GM23248 (cell line): Measurements from ENCODE around the gene TGFBI.

ENCODE experiments used
- EZH2 ChIP-seq: fragments of 200-600 bp; sonication (generic); IDR thresholded peaks from 2 replicates; pipeline ENCODE4 v1.6.1; 2018; ENCODE audit warnings: antibody characterized with exemption, mild to moderate bottlenecking; ENCODE audit not compliant: insufficient read depth, poor library complexity, severe bottlenecking
- EZH2phosphoT487 ChIP-seq: fragments of 200-600 bp; sonication (generic); IDR thresholded peaks from 2 replicates; pipeline ENCODE4 v1.6.1; 2018; ENCODE audit warnings: antibody characterized with exemption, moderate library complexity, mild to moderate bottlenecking, low read depth; ENCODE audit not compliant: insufficient read depth

DNA sequence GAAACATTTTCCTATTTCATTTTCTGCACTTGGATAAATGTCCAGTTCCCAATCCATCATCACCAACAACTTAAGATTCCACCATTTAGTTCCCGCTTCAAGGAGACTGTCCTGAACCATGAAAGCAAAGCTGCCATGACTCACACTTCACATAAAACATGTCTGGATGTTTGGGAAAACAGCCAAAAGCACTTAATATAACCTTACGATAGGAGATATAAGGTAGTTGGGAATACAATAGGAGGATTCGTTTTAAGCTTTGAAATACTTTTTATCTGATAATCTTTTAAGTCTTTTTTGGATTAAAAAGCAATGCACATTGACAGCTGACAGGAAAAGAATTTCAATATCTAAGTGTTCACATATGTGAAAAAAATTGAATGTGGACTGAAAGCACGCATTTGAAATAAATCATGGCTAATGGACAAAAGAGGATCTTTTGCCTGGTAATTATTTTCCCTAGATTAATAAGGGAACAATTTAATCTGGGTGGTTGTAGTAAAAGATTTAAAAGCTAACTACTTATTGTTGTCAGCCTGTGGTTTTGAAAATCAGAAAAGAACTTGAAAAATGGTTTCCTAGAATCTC lies 17.3 kb upstream of the TGFBI start:
- TF ChIP-seq EZH2 (no peak), EZH2phosphoT487 (no peak)
